ENCODE data around the gene MIXL1. TPM values are rescaled to one million over a fixed set of nuclear protein-coding genes. Genes with fewer than 3 reads are reported as not detected.

MIXL1 gene
- total RNA-seq, 4 donors from 2014 or later: not detected

- WGBS: 70% methylated on average over 5 of the region's 5 CpGs
- peak; percentile 14 for DNase-seq (ENCODE audit: extremely low spot score)
- H3K27me3 ChIP-seq: no peaks in the 10 kb centered on the region
- intact Hi-C loops (cut with DNase I): no loop called here
- no peak overlapping the region for H3K27ac ChIP-seq (replicated peaks in 1 of 4)
- H3K36me3 ChIP-seq: no peaks in the 10 kb centered on the region
- peaks cover 0 to 4% (median 0%) of the 10 kb centered on the region in 4 donors for H3K4me1 ChIP-seq
- no peaks in the 10 kb centered on the region for H3K9me3 ChIP-seq
- TF ChIP-seq POLR2A (IDR thresholded peaks at IDR 0.05; ENCODE audit: low read depth) (no peak), EP300 (IDR thresholded peaks at IDR 0.05) (no peak), POLR2AphosphoS5 (IDR thresholded peaks at IDR 0.05) (no peak), CTCF (IDR thresholded peaks at IDR 0.05) (no peak)
- no peak overlapping the region for H3K4me3 ChIP-seq
Measured at GRCh38 chr1:226216056-226216455, 7.4 kb upstream of the MIXL1 start.

- Histone ChIP-seq H3K27ac (replicated peaks in 1 of 4) (no peak overlapping the region), H3K9me3 (no peaks in the 10 kb centered on the region), H3K27me3 (no peaks in the 10 kb centered on the region), H3K4me1 (no peaks in the 10 kb centered on the region), H3K36me3 (no peaks in the 10 kb centered on the region), H3K4me3 (no peak overlapping the region)
- no peak for TF ChIP-seq EP300 (IDR thresholded peaks at IDR 0.05)
- no peak for TF ChIP-seq POLR2AphosphoS5 (IDR thresholded peaks at IDR 0.05)
- TF ChIP-seq CTCF (IDR thresholded peaks at IDR 0.05): no peak
- TF ChIP-seq POLR2A (IDR thresholded peaks at IDR 0.05; ENCODE audit: low read depth): no peak
- intact Hi-C loops (cut with DNase I): no loop called here
- WGBS: 76% methylated on average over 10 of the region's 10 CpGs
- peak; percentile 64 for DNase-seq (ENCODE audit: extremely low spot score)
Measured at GRCh38 chr1:226217273-226217672, 6.2 kb upstream of the MIXL1 start.

- H3K4me1 ChIP-seq: peaks cover 4 to 16% (median 12%) of the 10 kb centered on the region in 4 donors
- H3K27me3 ChIP-seq: peaks cover 0 to 30% (median 13%) of the 10 kb centered on the region in 4 donors
- H3K27ac ChIP-seq (replicated peaks in 1 of 4): no peak overlapping the region
- no peak for TF ChIP-seq POLR2A (IDR thresholded peaks at IDR 0.05; ENCODE audit: low read depth)
- TF ChIP-seq CTCF (IDR thresholded peaks at IDR 0.05): no peak
- TF ChIP-seq EP300 (IDR thresholded peaks at IDR 0.05): no peak
- no peak for TF ChIP-seq POLR2AphosphoS5 (IDR thresholded peaks at IDR 0.05)
- no peak for DNase-seq (ENCODE audit: extremely low spot score)
- H3K4me3 ChIP-seq: no peak overlapping the region
- intact Hi-C loops (cut with DNase I): no loop called here
- WGBS: 65% methylated on average over 11 of the region's 11 CpGs
- H3K36me3 ChIP-seq: no peaks in the 10 kb centered on the region
- H3K9me3 ChIP-seq: no peaks in the 10 kb centered on the region
Measured at GRCh38 chr1:226220473-226221189, 2.8 kb upstream of the MIXL1 start.

- 97% methylated on average over 10 of the region's 10 CpGs for WGBS
- H3K27me3 ChIP-seq: peaks cover 0 to 36% (median 13%) of the 10 kb centered on the region in 4 donors
- no peaks in the 10 kb centered on the region for H3K9me3 ChIP-seq
- H3K4me1 ChIP-seq: peaks cover 4 to 16% (median 12%) of the 10 kb centered on the region in 4 donors
- intact Hi-C loops (cut with DNase I): no loop called here
- no peak for TF ChIP-seq POLR2AphosphoS5 (IDR thresholded peaks at IDR 0.05)
- no peak for TF ChIP-seq POLR2A (IDR thresholded peaks at IDR 0.05; ENCODE audit: low read depth)
- no peak for TF ChIP-seq EP300 (IDR thresholded peaks at IDR 0.05)
- TF ChIP-seq CTCF (IDR thresholded peaks at IDR 0.05): no peak
- no peaks in the 10 kb centered on the region for H3K36me3 ChIP-seq
- no peak overlapping the region for H3K4me3 ChIP-seq
- no peak for DNase-seq (ENCODE audit: extremely low spot score)
- H3K27ac ChIP-seq (replicated peaks in 1 of 4): no peak overlapping the region
Measured at GRCh38 chr1:226222686-226223085, 778 bp upstream of the MIXL1 start.
